ENCODE data around the gene EPB41L2.

GRCh38 chr6:131005439-131006016, 57.5 kb downstream of the EPB41L2 start:
- TF ChIP-seq CTCF (IDR thresholded peaks at IDR 0.05 in 8 of 11, conservative IDR thresholded peaks at IDR 0.05 in 3 of 11) (no peak), POLR2A (IDR thresholded peaks at IDR 0.05) (no peak)

All from spleen (tissue), 7 donors.